K562 (cell line): ENCODE data around the gene ENKD1. TPM values are rescaled to one million over a fixed set of nuclear protein-coding genes. Genes with fewer than 3 reads are reported as not detected.

Source experiments
- ERF ChIP-seq: fragments of 450-650 bp; formaldehyde crosslinking; IDR thresholded peaks from 2 replicates; pipeline ENCODE4 v1.4.0; 2020; ENCODE audit warnings: mild to moderate bottlenecking, mixed read lengths
- L3MBTL2 ChIP-seq: fragments of 450-650 bp; IDR thresholded peaks from 2 replicates; pipeline ENCODE4 v1.6.1; 2016; ENCODE audit warnings: mild to moderate bottlenecking, moderate library complexity
- LCOR ChIP-seq: sonication (generic); formaldehyde crosslinking; IDR thresholded peaks from 2 replicates; pipeline ENCODE4 v1.8.0; 2022; ENCODE audit warnings: mild to moderate bottlenecking, missing genetic modification reagents
- NCOA6 ChIP-seq: fragments of 450-650 bp; IDR thresholded peaks from 2 replicates; pipeline ENCODE4 v1.6.1; 2017; ENCODE audit warnings: mild to moderate bottlenecking
- PCBP1 ChIP-seq: fragments of 200-400 bp; formaldehyde crosslinking; IDR thresholded peaks from 2 replicates; pipeline ENCODE4 v1.6.1; 2018; ENCODE audit warnings: mild to moderate bottlenecking, low read depth, low read length; ENCODE audit not compliant: poor library complexity, severe bottlenecking
- SAFB ChIP-seq: fragments of 200-400 bp; formaldehyde crosslinking; IDR thresholded peaks from 2 replicates; pipeline ENCODE4 v1.6.1; 2017; ENCODE audit warnings: low read depth, low read length, borderline replicate concordance
- SETDB1 ChIP-seq: IDR thresholded peaks from one replicate; pipeline ENCODE4 v1.6.1; 2012; ENCODE audit warnings: low read length, control low read depth, inconsistent platforms
- SIX5 ChIP-seq, 2 experiments: IDR thresholded peaks; 2 replicates each; pipeline ENCODE4 v1.6.1; 2011; ENCODE audit warnings: low read length in 2 of 2, borderline replicate concordance in 1 of 2, low read depth in 1 of 2, mild to moderate bottlenecking in 1 of 2, moderate library complexity in 1 of 2; ENCODE audit not compliant: insufficient read depth in 1 of 2
- SRSF1 ChIP-seq: fragments of 200-400 bp; formaldehyde crosslinking; IDR thresholded peaks from 2 replicates; pipeline ENCODE4 v1.6.1; 2017; ENCODE audit warnings: mild to moderate bottlenecking, low read depth, low read length, moderate library complexity
- TCF7L2 ChIP-seq: fragments of 150-350 bp; IDR thresholded peaks from 2 replicates; pipeline ENCODE4 v1.6.1; 2016; ENCODE audit warnings: low read depth, mild to moderate bottlenecking, low read length, moderate library complexity
- TEAD1 ChIP-seq, 2 experiments: fragments of 450-650 bp in 1 of 2; sonication (generic) in 1 of 2; formaldehyde crosslinking; IDR thresholded peaks; 2 replicates each; pipeline versions ENCODE4 v1.4.0 to v1.8.0; 2020 to 2022; ENCODE audit warnings: mild to moderate bottlenecking in 2 of 2, missing genetic modification reagents in 1 of 2
- TFAP4 ChIP-seq: sonication (generic); formaldehyde crosslinking; IDR thresholded peaks from 2 replicates; pipeline ENCODE4 v1.8.0; 2022; ENCODE audit warnings: missing genetic modification reagents, mild to moderate bottlenecking, moderate library complexity, borderline replicate concordance
- ZNF282 ChIP-seq: sonication (generic); formaldehyde crosslinking; IDR thresholded peaks from 2 replicates; pipeline ENCODE4 v1.8.1; 2023; ENCODE audit warnings: missing genetic modification reagents
- polyA plus RNA-seq, 8 experiments: library from polyadenylated mRNA; depleted of rRNA in 4 of 8; stranded (reverse) in 5 of 8; unstranded in 3 of 8; fragments of >200 nt; fragmentation: Nextera tagmentation in 2 of 8; fragmentation: Illumina TruSeq in 1 of 8; extraction: Ambion mirVana in 2 of 8; extraction: Trizol in 1 of 8; gene quantifications; 2 replicates each; pipeline versions ENCODE4 v1.2.1 to v1.2.3, GENCODE V29; 2011 to 2014; ENCODE audit warnings: inconsistent platforms in 1 of 8, missing spikeins in 1 of 8
- total RNA-seq, 7 experiments: library from RNA; depleted of rRNA in 6 of 7; stranded (reverse); fragments of >200 nt in 6 of 7; fragmentation: Illumina TruSeq in 2 of 7; extraction: Trizol in 2 of 7; gene quantifications; 2 replicates each; pipeline versions ENCODE4 v1.2.1 to v1.2.3, GENCODE V29; 2011 to 2021; ENCODE audit warnings: low replicate concordance in 1 of 7
- TF ChIP-seq, protein P1 (sequence below): fragments of 450-650 bp; IDR thresholded peaks from 2 replicates; pipeline ENCODE4 v1.6.1; 2014; ENCODE audit warnings: low read depth, mild to moderate bottlenecking, moderate library complexity, borderline replicate concordance
- TF ChIP-seq, protein P2 (sequence below): fragments of 250-450 bp; sonication (Bioruptor Pico); IDR thresholded peaks from 2 replicates; pipeline ENCODE4 v1.4.0; 2020
- TF ChIP-seq, protein P3 (sequence below): fragments of 450-650 bp; formaldehyde crosslinking; IDR thresholded peaks from 2 replicates; pipeline ENCODE4 v1.4.0; 2020; ENCODE audit warnings: mild to moderate bottlenecking, moderate library complexity

Gene ENKD1
- total and polyA plus RNA-seq, 9 of the 15 experiments (the other 6 are each of a cell fraction or from before 2014, with no cell fraction given), result 1.1 to 26.9 (median 8.3) TPM

DNA sequence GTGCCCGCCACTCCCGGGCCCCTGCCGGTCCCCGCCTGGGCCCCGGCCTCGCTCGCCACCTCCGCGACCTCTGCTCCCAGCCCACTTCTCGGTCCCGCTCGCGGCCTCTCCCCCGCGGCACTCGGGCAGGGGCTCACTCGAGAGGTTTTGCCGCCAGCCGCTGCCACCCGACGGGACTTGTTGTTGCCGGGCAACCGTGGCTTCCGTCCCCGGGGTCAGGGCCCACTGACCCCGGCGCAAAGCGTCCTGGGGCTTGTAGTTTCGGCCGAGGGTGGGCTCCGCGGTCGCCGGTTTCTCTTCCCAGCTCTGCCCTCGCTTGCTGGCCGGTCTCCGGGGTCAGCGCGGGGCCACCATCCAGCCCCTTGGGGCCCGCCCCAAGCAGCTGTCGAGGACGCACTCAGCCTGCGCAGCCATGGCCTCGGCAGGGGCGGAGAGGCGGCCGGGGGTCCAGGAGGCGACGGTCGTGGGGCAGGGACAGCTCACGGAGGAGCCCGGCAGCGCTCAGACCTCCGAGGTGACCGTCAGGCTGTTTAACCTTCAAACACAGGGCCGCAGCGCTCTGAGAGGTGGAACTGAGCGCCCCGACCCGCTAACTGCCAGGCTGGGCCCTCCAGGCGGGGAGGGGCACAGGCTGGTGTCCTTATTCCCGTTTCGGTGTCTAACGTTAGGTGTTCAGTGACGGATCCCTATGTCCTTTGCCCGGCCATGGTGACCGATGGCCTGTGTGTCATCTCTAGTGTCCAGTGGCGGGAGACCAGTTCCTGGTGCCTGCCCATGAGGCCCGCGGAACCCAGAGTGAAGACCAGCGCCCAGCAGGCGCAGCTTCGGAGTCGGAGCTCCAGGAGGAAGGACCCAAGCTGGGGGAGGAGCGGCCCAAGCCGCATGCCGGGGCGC, at the start of gene ENKD1, which contains the start of gene C16orf86 (continued):
- TF ChIP-seq TCF7L2, result no peak
- 0 out of 4 replicates have a peak, but pooled peaks of 1 of the 2 experiments have one; percentile 26 for TF ChIP-seq TEAD1 (CRISPR knock-in tag; IDR thresholded peaks at IDR 0.05)
- TF ChIP-seq, protein P1, sequence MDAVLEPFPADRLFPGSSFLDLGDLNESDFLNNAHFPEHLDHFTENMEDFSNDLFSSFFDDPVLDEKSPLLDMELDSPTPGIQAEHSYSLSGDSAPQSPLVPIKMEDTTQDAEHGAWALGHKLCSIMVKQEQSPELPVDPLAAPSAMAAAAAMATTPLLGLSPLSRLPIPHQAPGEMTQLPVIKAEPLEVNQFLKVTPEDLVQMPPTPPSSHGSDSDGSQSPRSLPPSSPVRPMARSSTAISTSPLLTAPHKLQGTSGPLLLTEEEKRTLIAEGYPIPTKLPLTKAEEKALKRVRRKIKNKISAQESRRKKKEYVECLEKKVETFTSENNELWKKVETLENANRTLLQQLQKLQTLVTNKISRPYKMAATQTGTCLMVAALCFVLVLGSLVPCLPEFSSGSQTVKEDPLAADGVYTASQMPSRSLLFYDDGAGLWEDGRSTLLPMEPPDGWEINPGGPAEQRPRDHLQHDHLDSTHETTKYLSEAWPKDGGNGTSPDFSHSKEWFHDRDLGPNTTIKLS, result peak; percentile 65; the same call in 1 of the 2 replicates
- TF ChIP-seq SRSF1, result 0 out of 2 replicates have a peak, but pooled peaks have one; percentile 29
- TF ChIP-seq L3MBTL2, result no peak
- TF ChIP-seq, protein P2, sequence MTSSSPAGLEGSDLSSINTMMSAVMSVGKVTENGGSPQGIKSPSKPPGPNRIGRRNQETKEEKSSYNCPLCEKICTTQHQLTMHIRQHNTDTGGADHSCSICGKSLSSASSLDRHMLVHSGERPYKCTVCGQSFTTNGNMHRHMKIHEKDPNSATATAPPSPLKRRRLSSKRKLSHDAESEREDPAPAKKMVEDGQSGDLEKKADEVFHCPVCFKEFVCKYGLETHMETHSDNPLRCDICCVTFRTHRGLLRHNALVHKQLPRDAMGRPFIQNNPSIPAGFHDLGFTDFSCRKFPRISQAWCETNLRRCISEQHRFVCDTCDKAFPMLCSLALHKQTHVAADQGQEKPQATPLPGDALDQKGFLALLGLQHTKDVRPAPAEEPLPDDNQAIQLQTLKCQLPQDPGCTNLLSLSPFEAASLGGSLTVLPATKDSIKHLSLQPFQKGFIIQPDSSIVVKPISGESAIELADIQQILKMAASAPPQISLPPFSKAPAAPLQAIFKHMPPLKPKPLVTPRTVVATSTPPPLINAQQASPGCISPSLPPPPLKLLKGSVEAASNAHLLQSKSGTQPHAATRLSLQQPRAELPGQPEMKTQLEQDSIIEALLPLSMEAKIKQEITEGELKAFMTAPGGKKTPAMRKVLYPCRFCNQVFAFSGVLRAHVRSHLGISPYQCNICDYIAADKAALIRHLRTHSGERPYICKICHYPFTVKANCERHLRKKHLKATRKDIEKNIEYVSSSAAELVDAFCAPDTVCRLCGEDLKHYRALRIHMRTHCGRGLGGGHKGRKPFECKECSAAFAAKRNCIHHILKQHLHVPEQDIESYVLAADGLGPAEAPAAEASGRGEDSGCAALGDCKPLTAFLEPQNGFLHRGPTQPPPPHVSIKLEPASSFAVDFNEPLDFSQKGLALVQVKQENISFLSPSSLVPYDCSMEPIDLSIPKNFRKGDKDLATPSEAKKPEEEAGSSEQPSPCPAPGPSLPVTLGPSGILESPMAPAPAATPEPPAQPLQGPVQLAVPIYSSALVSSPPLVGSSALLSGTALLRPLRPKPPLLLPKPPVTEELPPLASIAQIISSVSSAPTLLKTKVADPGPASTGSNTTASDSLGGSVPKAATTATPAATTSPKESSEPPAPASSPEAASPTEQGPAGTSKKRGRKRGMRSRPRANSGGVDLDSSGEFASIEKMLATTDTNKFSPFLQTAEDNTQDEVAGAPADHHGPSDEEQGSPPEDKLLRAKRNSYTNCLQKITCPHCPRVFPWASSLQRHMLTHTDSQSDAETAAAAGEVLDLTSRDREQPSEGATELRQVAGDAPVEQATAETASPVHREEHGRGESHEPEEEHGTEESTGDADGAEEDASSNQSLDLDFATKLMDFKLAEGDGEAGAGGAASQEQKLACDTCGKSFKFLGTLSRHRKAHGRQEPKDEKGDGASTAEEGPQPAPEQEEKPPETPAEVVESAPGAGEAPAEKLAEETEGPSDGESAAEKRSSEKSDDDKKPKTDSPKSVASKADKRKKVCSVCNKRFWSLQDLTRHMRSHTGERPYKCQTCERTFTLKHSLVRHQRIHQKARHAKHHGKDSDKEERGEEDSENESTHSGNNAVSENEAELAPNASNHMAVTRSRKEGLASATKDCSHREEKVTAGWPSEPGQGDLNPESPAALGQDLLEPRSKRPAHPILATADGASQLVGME (CRISPR knock-in tag), result 0 out of 2 replicates have a peak, but pooled peaks have one; percentile 25
- peak; percentile 57; the same call in 1 of the 2 replicates for TF ChIP-seq TFAP4 (CRISPR knock-in tag)
- 0 out of 2 replicates have a peak, but pooled peaks have one; percentile 11 for TF ChIP-seq LCOR (CRISPR knock-in tag)
- TF ChIP-seq SIX5 (IDR thresholded peaks at IDR 0.05; ENCODE audit: borderline replicate concordance in 1 of 2, insufficient read depth in 1 of 2, low read depth in 1 of 2, low read length in 2 of 2), result peak; percentile 82 to 83; a peak in 3 of 4 replicates
- no peak for TF ChIP-seq SETDB1
- no peak for TF ChIP-seq SAFB
- no peak for TF ChIP-seq ZNF282 (CRISPR knock-in tag)
- TF ChIP-seq NCOA6, result peak; percentile 68; the same call in 1 of the 2 replicates
- TF ChIP-seq ERF (CRISPR knock-in tag), result peak; percentile 71; the same call in 1 of the 2 replicates
- TF ChIP-seq, protein P3, sequence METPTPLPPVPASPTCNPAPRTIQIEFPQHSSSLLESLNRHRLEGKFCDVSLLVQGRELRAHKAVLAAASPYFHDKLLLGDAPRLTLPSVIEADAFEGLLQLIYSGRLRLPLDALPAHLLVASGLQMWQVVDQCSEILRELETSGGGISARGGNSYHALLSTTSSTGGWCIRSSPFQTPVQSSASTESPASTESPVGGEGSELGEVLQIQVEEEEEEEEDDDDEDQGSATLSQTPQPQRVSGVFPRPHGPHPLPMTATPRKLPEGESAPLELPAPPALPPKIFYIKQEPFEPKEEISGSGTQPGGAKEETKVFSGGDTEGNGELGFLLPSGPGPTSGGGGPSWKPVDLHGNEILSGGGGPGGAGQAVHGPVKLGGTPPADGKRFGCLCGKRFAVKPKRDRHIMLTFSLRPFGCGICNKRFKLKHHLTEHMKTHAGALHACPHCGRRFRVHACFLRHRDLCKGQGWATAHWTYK (CRISPR knock-in tag), result peak; percentile 27; the same call in 1 of the 2 replicates
- peak; percentile 46 for TF ChIP-seq PCBP1
